K562 (cell line): ENCODE results near the gene SOCS2. TPM values are rescaled to one million over a fixed set of nuclear protein-coding genes. Genes with fewer than 3 reads are reported as not detected.

Source experiments
- ATAC-seq: fragments of 200-7000 bp; cut with Tn5 transposase; 3 replicates; pipeline ENCODE4 v1.9.1; 2020; ENCODE audit warnings: moderate library complexity
- BruUV-seq: library from RNA; stranded (reverse); fragments of 400-500 nt; replicated peaks from 2 replicates; lab custom pipeline; 2021; lab: Mats Ljungman, UMichigan
- CTCF ChIA-PET: fragments of 300-600 bp; formaldehyde crosslinking; extraction: SDS; loops from one replicate; lab custom pipeline; 2021; ENCODE audit warnings: low intra/inter-chr PET ratio; lab: Yijun Ruan, JAX
- POLR2A ChIA-PET: fragments of 300-600, 350-650 bp; sonication (Branson Sonifier 250); formaldehyde crosslinking; extraction: SDS; loops from one replicate; lab custom pipeline; 2021; ENCODE audit warnings: antibody characterized with exemption, inconsistent platforms; lab: Yijun Ruan, JAX
- DNase-seq, 4 experiments: peaks; one replicate each; pipeline versions ENCODE4 v3.0.0 to v3.0.0-alpha.2; 2011 to 2018; ENCODE audit warnings: low spot score in 3 of 4, mixed read lengths in 3 of 4; ENCODE audit errors: extremely low read depth in 1 of 4
- FAIRE-seq: peaks from 2 replicates; lab custom pipeline; 2011; peaks lifted over from hg19 to GRCh38; lab: Jason Lieb, UNC
- H2AFZ ChIP-seq: 2 replicates; pipeline ENCODE4 v1.6.0; 2011; ENCODE audit warnings: low read depth, low read length, control low read depth, inconsistent platforms
- H3K27ac ChIP-seq: fragments of 200-600 bp; 3 replicates; pipeline ENCODE4 v1.8.0; 2011; ENCODE audit warnings: low read depth, mild to moderate bottlenecking, control low read depth, inconsistent platforms, low read length, moderate library complexity, mixed read lengths; ENCODE audit errors: extremely low read depth
- H3K27me3 ChIP-seq, 2 experiments: fragments of 300-600 bp in 1 of 2; 2 replicates in 1 of 2; 3 replicates in 1 of 2; pipeline versions ENCODE4 v1.6.0 to v1.8.0; 2011; ENCODE audit warnings: inconsistent platforms in 2 of 2, low read length in 2 of 2, mild to moderate bottlenecking in 1 of 2, mixed read lengths in 1 of 2, moderate library complexity in 1 of 2; ENCODE audit not compliant: control insufficient read depth in 2 of 2, insufficient read depth in 2 of 2
- H3K36me3 ChIP-seq: fragments of 300-600 bp; 3 replicates; pipeline ENCODE4 v1.8.0; 2011; ENCODE audit warnings: mild to moderate bottlenecking, low read length, inconsistent platforms; ENCODE audit not compliant: control insufficient read depth, insufficient read depth
- H3K4me1 ChIP-seq, 2 experiments: fragments of 200-600 bp in 1 of 2; replicated peaks in 1 of 2; 2 replicates in 1 of 2; 3 replicates in 1 of 2; pipeline versions ENCODE4 v1.5.1 to v1.8.0; 2011; ENCODE audit warnings: inconsistent platforms in 2 of 2, low read length in 2 of 2, mild to moderate bottlenecking in 1 of 2, mixed read lengths in 1 of 2, moderate library complexity in 1 of 2; ENCODE audit not compliant: control insufficient read depth in 2 of 2, insufficient read depth in 2 of 2
- H3K4me2 ChIP-seq: 2 replicates; pipeline ENCODE4 v1.6.1; 2011; ENCODE audit warnings: low read length, control low read depth, inconsistent platforms, mixed read lengths; ENCODE audit not compliant: insufficient read depth
- H3K4me3 ChIP-seq: fragments of 200-600 bp; sonication (generic), shearing (Covaris generic); 2 replicates; pipeline ENCODE4 v1.5.1; 2016; ENCODE audit warnings: control low read depth, inconsistent platforms
- H3K79me2 ChIP-seq: fragments of 200-600 bp; 3 replicates; pipeline ENCODE4 v1.8.0; 2011; ENCODE audit warnings: low read length, inconsistent platforms; ENCODE audit not compliant: control insufficient read depth, insufficient read depth
- H3K9ac ChIP-seq, 2 experiments: 2 replicates each; pipeline versions ENCODE4 v1.6.0 to v1.6.1; 2011; ENCODE audit warnings: low read depth in 2 of 2, low read length in 2 of 2, control low read depth in 1 of 2, inconsistent platforms in 1 of 2, mild to moderate bottlenecking in 1 of 2, mixed read lengths in 1 of 2; ENCODE audit not compliant: insufficient read depth in 1 of 2
- H3K9me1 ChIP-seq: one replicate; pipeline ENCODE4 v1.6.0; 2011; ENCODE audit warnings: inconsistent platforms, mild to moderate bottlenecking, low read length, moderate library complexity; ENCODE audit not compliant: control insufficient read depth, insufficient read depth
- H3K9me3 ChIP-seq: replicated peaks from 2 replicates; pipeline ENCODE4 v1.5.1; 2011; ENCODE audit warnings: low read depth, low read length, inconsistent platforms; ENCODE audit not compliant: control insufficient read depth, insufficient read depth
- H4K20me1 ChIP-seq: replicated peaks from 2 replicates; pipeline ENCODE4 v1.6.1; 2011; ENCODE audit warnings: low read length, inconsistent platforms, mixed read lengths; ENCODE audit not compliant: control insufficient read depth, insufficient read depth
- ARNT ChIP-seq, 2 experiments: fragments of 450-650 bp; IDR thresholded peaks; 2 replicates each; pipeline ENCODE4 v1.6.1; 2016; ENCODE audit warnings: mild to moderate bottlenecking in 1 of 2
- LEF1 ChIP-seq: fragments of 450-650 bp; IDR thresholded peaks from 2 replicates; pipeline ENCODE4 v1.6.1; 2016; ENCODE audit warnings: mild to moderate bottlenecking
- PCBP2 ChIP-seq: fragments of 200-400 bp; formaldehyde crosslinking; IDR thresholded peaks from 2 replicates; pipeline ENCODE4 v1.6.1; 2018; ENCODE audit warnings: low read length, low read depth, mild to moderate bottlenecking, moderate library complexity; ENCODE audit not compliant: poor library complexity, severe bottlenecking
- PKNOX1 ChIP-seq: fragments of 450-650 bp; IDR thresholded peaks from 2 replicates; pipeline ENCODE4 v1.6.1; 2016
- SIX5 ChIP-seq, 2 experiments: IDR thresholded peaks; 2 replicates each; pipeline ENCODE4 v1.6.1; 2011; ENCODE audit warnings: low read length in 2 of 2, borderline replicate concordance in 1 of 2, low read depth in 1 of 2, mild to moderate bottlenecking in 1 of 2, moderate library complexity in 1 of 2; ENCODE audit not compliant: insufficient read depth in 1 of 2
- TBP ChIP-seq: optimal IDR thresholded peaks from 2 replicates; pipeline ENCODE3; 2011; ENCODE audit warnings: low read depth, low read length, improper control_type of control experiment
- YY1 ChIP-seq, 3 experiments: IDR thresholded peaks; 2 replicates each; pipeline ENCODE4 v1.6.1; 2011; ENCODE audit warnings: low read length in 2 of 3, mild to moderate bottlenecking in 2 of 3, moderate library complexity in 2 of 3, borderline replicate concordance in 1 of 3, control low read depth in 1 of 3, low read depth in 1 of 3; ENCODE audit not compliant: insufficient read depth in 3 of 3, insufficient replicate concordance in 2 of 3, control insufficient read depth in 1 of 3, insufficient read length in 1 of 3; ENCODE audit errors: extremely low read depth in 1 of 3
- ZFX ChIP-seq: sonication (generic); formaldehyde crosslinking; IDR thresholded peaks from 2 replicates; pipeline ENCODE4 v1.8.0; 2022; ENCODE audit warnings: mild to moderate bottlenecking, missing genetic modification reagents, moderate library complexity
- WGBS: fragments of 100-300 bp; shearing (Covaris generic); methylation state at CpG from one replicate; pipeline ENCODE4 v1.1.6; 2016; ENCODE audit warnings: low coverage, mixed read lengths; ENCODE audit not compliant: insufficient coverage; ENCODE audit errors: missing lambda C conversion rate; 5-methylcytosine and 5-hydroxymethylcytosine counted together
- in situ Hi-C: fragments of 300-500 bp; cut with MboI; formaldehyde crosslinking; loops from 4 replicates; pipeline ENCODE4 v1.15.0; 2018; ENCODE audit warnings: inconsistent platforms, mixed read lengths
- intact Hi-C: fragments of 100-400 bp; cut with micrococcal nuclease; formaldehyde crosslinking; loops from 2 replicates; pipeline ENCODE4 v1.14.2; 2022
- polyA plus RNA-seq, 8 experiments: library from polyadenylated mRNA; depleted of rRNA in 4 of 8; stranded (reverse) in 5 of 8; unstranded in 3 of 8; fragments of >200 nt; fragmentation: Nextera tagmentation in 2 of 8; fragmentation: Illumina TruSeq in 1 of 8; extraction: Ambion mirVana in 2 of 8; extraction: Trizol in 1 of 8; gene quantifications; 2 replicates each; pipeline versions ENCODE4 v1.2.1 to v1.2.3, GENCODE V29; 2011 to 2014; ENCODE audit warnings: inconsistent platforms in 1 of 8, missing spikeins in 1 of 8
- total RNA-seq, 7 experiments: library from RNA; depleted of rRNA in 6 of 7; stranded (reverse); fragments of >200 nt in 6 of 7; fragmentation: Illumina TruSeq in 2 of 7; extraction: Trizol in 2 of 7; gene quantifications; 2 replicates each; pipeline versions ENCODE4 v1.2.1 to v1.2.3, GENCODE V29; 2011 to 2021; ENCODE audit warnings: low replicate concordance in 1 of 7

SOCS2 gene
- total and polyA plus RNA-seq, 9 of the 15 experiments (the other 6 are each of a cell fraction or from before 2014, with no cell fraction given): 37.0 to 162 (median 98.7) TPM

DNA sequence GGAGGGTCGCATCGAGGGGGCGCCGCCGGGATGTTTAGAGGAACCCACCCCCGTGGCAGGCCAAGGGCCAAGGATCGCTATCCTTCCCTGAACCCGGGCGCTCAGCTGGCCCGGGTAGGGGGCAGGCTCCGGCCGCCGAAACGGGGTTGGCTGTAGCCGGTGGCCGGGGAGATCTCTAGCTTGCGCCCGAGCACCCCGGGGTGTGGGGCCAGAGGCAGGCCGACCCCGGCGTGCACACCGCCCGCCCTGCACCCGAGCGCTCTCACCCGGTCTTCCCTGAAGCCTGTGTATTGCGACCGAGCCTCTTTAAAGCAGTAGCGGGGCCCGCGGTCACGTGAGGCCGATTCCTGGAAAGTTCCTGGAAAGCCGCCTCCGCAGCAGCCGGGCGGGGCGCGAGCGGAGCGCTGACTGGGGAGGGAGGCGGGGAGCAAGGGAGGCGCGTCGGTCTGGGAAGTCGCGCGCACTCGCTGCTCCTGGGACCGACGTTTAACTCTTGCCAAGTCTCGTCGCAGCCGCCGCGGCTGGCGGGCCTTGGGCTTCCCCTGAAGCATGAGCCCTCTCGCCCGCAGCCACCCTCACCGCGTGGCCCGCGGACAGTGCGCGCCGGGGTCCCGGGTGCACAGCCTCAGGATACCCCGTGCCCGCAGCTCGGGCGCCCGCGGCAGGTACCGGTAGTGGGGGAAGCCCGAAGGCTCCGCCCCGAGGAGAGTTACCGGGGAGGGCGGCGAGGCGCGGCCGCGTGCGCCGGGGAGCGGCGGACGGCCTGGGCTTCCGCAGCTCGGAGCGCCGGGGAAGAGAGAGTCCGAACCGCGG lies 1.7 kb upstream of the SOCS2 start:
- Histone ChIP-seq H3K4me2 (peak overlapping the region; percentile 90), H3K4me1 (peaks cover 13 to 47% of the 10 kb centered on the region in 2 experiments; a peak in 4 of 5 replicates), H3K9ac (peak overlapping the region; percentile 88 to 99), H4K20me1 (peaks cover 7% of the 10 kb centered on the region; the same call in 1 of the 2 replicates), H3K27ac (peak overlapping the region; percentile 96), H3K4me3 (peak overlapping the region; percentile 93), H3K36me3 (peaks cover 42% of the 10 kb centered on the region), H2AFZ (peak overlapping the region; percentile 90), H3K9me1 (no peaks in the 10 kb centered on the region), H3K27me3 (no peaks in the 10 kb centered on the region), H3K9me3 (no peaks in the 10 kb centered on the region), H3K79me2 (peaks cover 57% of the 10 kb centered on the region)
- POLR2A ChIA-PET: interaction anchor here (0.5 to 3.6 kb wide), 11 partner anchors 13 to 589 kb away, joined by 3 to 15 read pairs (median 4); partner anchors contain the start of gene CRADD
- BruUV-seq: TSS peak; percentile 11
- intact Hi-C loops: loop anchor here (1.0 kb wide), 1 partner anchor 172 kb away; no protein-coding TSS in a partner anchor
- peak; percentile 87 to 98 (median 91) for DNase-seq
- in situ Hi-C loops: loop anchor here (5.0 kb wide), 1 partner anchor 172 kb away; no protein-coding TSS in a partner anchor
- peak; percentile 78 for FAIRE-seq
- CTCF ChIA-PET: interaction anchor here (0.5 to 2.5 kb wide), 4 partner anchors 171 to 531 kb away, joined by 3 to 24 read pairs (median 14); no protein-coding TSS in a partner anchor
- ATAC-seq: peak; percentile 75
- WGBS: under 1% methylated on average over 75 of the region's 97 CpGs
- TF ChIP-seq SIX5 (IDR thresholded peaks at IDR 0.05; ENCODE audit: borderline replicate concordance in 1 of 2, insufficient read depth in 1 of 2, low read depth in 1 of 2, low read length in 2 of 2) (peak in 1 of 2 experiments; percentile 53; a peak in 1 of 4 replicates), PKNOX1 (0 out of 2 replicates have a peak, but pooled peaks have one; percentile 3), LEF1 (peak; percentile 60), ZFX (CRISPR knock-in tag) (peak; percentile 90), YY1 (IDR thresholded peaks at IDR 0.05; ENCODE audit: borderline replicate concordance in 1 of 3, control insufficient read depth in 1 of 3, extremely low read depth in 1 of 3, insufficient read depth in 3 of 3, insufficient read length in 1 of 3, insufficient replicate concordance in 2 of 3, low read depth in 1 of 3, low read length in 2 of 3) (peak in 1 of 3 experiments; percentile 62), TBP (peak; percentile 89), PCBP2 (peak; percentile 14), ARNT (IDR thresholded peaks at IDR 0.05) (no peak)
